ENCODE data around the gene TNNC1.
A peak's percentile ranks its signal among the peaks of the same experiment; 100 is the strongest.

Gene TNNC1

GRCh38 chr3:52453496-52454249 lies at the start of gene TNNC1:
Gene TNNC1 (minus strand): TSS chr3:52454041. CDS start chr3:52454015, 26 bp downstream.
- Histone ChIP-seq H3K36me3 (replicated peaks) (peaks cover 16% of the 10 kb centered on the region), H3K4me3 (peak within 1 kb of the TSS; percentile 98), H3K4me1 (peaks cover 8% of the 10 kb centered on the region), H3K9me3 (no peaks in the 10 kb centered on the region), H3K27me3 (ENCODE audit: low read depth) (no peaks in the 10 kb centered on the region)
- no peak for DNase-seq (ENCODE audit: low spot score in 2 of 2)
- in situ Hi-C loops (cut with MboI; ENCODE audit: low sequenced_read_pairs) = no loop called here

GRCh38 chr3:52502808-52503350 lies 49.0 kb upstream of the TNNC1 start:
- Histone ChIP-seq H3K36me3 (replicated peaks) (no peaks in the 10 kb centered on the region), H3K4me1 (no peaks in the 10 kb centered on the region), H3K27me3 (ENCODE audit: low read depth) (no peaks in the 10 kb centered on the region), H3K4me3 (no peak overlapping the region), H3K9me3 (no peaks in the 10 kb centered on the region)
- DNase-seq (ENCODE audit: low spot score in 2 of 2) = no peak
- in situ Hi-C loops (cut with MboI; ENCODE audit: low sequenced_read_pairs) = no loop called here

GRCh38 chr3:52502001-52502400 lies 48.2 kb upstream of the TNNC1 start:
- in situ Hi-C loops (cut with MboI; ENCODE audit: low sequenced_read_pairs) = no loop called here

GRCh38 chr3:52501046-52501445 lies 47.2 kb upstream of the TNNC1 start:
- no peaks in the 10 kb centered on the region for H3K9me3 ChIP-seq
- in situ Hi-C loops (cut with MboI; ENCODE audit: low sequenced_read_pairs) = no loop called here
- H3K36me3 ChIP-seq (replicated peaks) = no peaks in the 10 kb centered on the region
- no peak for DNase-seq (ENCODE audit: low spot score in 2 of 2)
- no peaks in the 10 kb centered on the region for H3K4me1 ChIP-seq
- no peak overlapping the region for H3K4me3 ChIP-seq
- H3K27me3 ChIP-seq (ENCODE audit: low read depth) = no peaks in the 10 kb centered on the region

More at GRCh38 chr3:52502001-52502400, 48.2 kb upstream of the TNNC1 start:
- Histone ChIP-seq H3K27me3 (ENCODE audit: low read depth) (no peaks in the 10 kb centered on the region), H3K4me3 (no peak overlapping the region), H3K36me3 (replicated peaks) (no peaks in the 10 kb centered on the region), H3K4me1 (no peaks in the 10 kb centered on the region), H3K9me3 (no peaks in the 10 kb centered on the region)
- DNase-seq (ENCODE audit: low spot score in 2 of 2) = no peak

- Histone ChIP-seq H3K4me1 (no peaks in the 10 kb centered on the region), H3K36me3 (replicated peaks) (no peaks in the 10 kb centered on the region), H3K9me3 (no peaks in the 10 kb centered on the region), H3K27me3 (ENCODE audit: low read depth) (no peaks in the 10 kb centered on the region), H3K4me3 (no peak overlapping the region)
- DNase-seq (ENCODE audit: low spot score in 2 of 2) = no peak
- in situ Hi-C loops (cut with MboI; ENCODE audit: low sequenced_read_pairs) = no loop called here
Measured at GRCh38 chr3:52498137-52499054, 44.6 kb upstream of the TNNC1 start.

GRCh38 chr3:52495777-52496602 lies 42.1 kb upstream of the TNNC1 start:
- peaks cover 18% of the 10 kb centered on the region for H3K36me3 ChIP-seq (replicated peaks)
- DNase-seq (ENCODE audit: low spot score in 2 of 2) = no peak
- no peaks in the 10 kb centered on the region for H3K27me3 ChIP-seq (ENCODE audit: low read depth)
- H3K9me3 ChIP-seq = no peaks in the 10 kb centered on the region
- H3K4me1 ChIP-seq = no peaks in the 10 kb centered on the region
- in situ Hi-C loops (cut with MboI; ENCODE audit: low sequenced_read_pairs) = no loop called here
- no peak overlapping the region for H3K4me3 ChIP-seq

- Histone ChIP-seq H3K27me3 (ENCODE audit: low read depth) (no peaks in the 10 kb centered on the region), H3K9me3 (no peaks in the 10 kb centered on the region), H3K4me1 (no peaks in the 10 kb centered on the region), H3K4me3 (no peak within 1 kb of the TSS), H3K36me3 (replicated peaks) (peaks cover 28% of the 10 kb centered on the region)
- in situ Hi-C loops (cut with MboI; ENCODE audit: low sequenced_read_pairs) = no loop called here
- DNase-seq (ENCODE audit: low spot score in 2 of 2) = no peak
Measured at GRCh38 chr3:52494886-52495495, 41.1 kb upstream of the TNNC1 start, which contains the start of gene STAB1. Gene STAB1 (plus strand): TSS chr3:52495338. CDS start chr3:52495414, 76 bp downstream.

GRCh38 chr3:52494445-52494844 lies 40.6 kb upstream of the TNNC1 start:
- no peaks in the 10 kb centered on the region for H3K9me3 ChIP-seq
- in situ Hi-C loops (cut with MboI; ENCODE audit: low sequenced_read_pairs) = no loop called here
- no peak for DNase-seq (ENCODE audit: low spot score in 2 of 2)
- peaks cover 33% of the 10 kb centered on the region for H3K36me3 ChIP-seq (replicated peaks)
- H3K27me3 ChIP-seq (ENCODE audit: low read depth) = no peaks in the 10 kb centered on the region
- H3K4me1 ChIP-seq = no peaks in the 10 kb centered on the region
- H3K4me3 ChIP-seq = no peak overlapping the region

GRCh38 chr3:52493232-52494017 lies 39.6 kb upstream of the TNNC1 start:
- H3K27me3 ChIP-seq (ENCODE audit: low read depth) = no peaks in the 10 kb centered on the region
- no peak overlapping the region for H3K4me3 ChIP-seq
- H3K9me3 ChIP-seq = no peaks in the 10 kb centered on the region
- in situ Hi-C loops (cut with MboI; ENCODE audit: low sequenced_read_pairs) = no loop called here
- no peak for DNase-seq (ENCODE audit: low spot score in 2 of 2)
- no peaks in the 10 kb centered on the region for H3K4me1 ChIP-seq
- peaks cover 41% of the 10 kb centered on the region for H3K36me3 ChIP-seq (replicated peaks)

- no peaks in the 10 kb centered on the region for H3K9me3 ChIP-seq
- H3K36me3 ChIP-seq (replicated peaks) = peaks cover 54% of the 10 kb centered on the region
- H3K4me1 ChIP-seq = no peaks in the 10 kb centered on the region
- in situ Hi-C loops (cut with MboI; ENCODE audit: low sequenced_read_pairs) = no loop called here
- no peak overlapping the region for H3K4me3 ChIP-seq
- H3K27me3 ChIP-seq (ENCODE audit: low read depth) = no peaks in the 10 kb centered on the region
- no peak for DNase-seq (ENCODE audit: low spot score in 2 of 2)
Measured at GRCh38 chr3:52492059-52492458, 38.2 kb upstream of the TNNC1 start.

- H3K36me3 ChIP-seq (replicated peaks) = peaks cover 62% of the 10 kb centered on the region
- no peaks in the 10 kb centered on the region for H3K27me3 ChIP-seq (ENCODE audit: low read depth)
- no peaks in the 10 kb centered on the region for H3K4me1 ChIP-seq
- H3K4me3 ChIP-seq = no peak overlapping the region
- in situ Hi-C loops (cut with MboI; ENCODE audit: low sequenced_read_pairs) = no loop called here
- no peak for DNase-seq (ENCODE audit: low spot score in 2 of 2)
- H3K9me3 ChIP-seq = no peaks in the 10 kb centered on the region
Measured at GRCh38 chr3:52490939-52491526, 37.2 kb upstream of the TNNC1 start.

All from HAP-1 (cell line).